ENCODE results near the gene CYP2B6. TPM values are rescaled to one million over a fixed set of nuclear protein-coding genes. Genes with fewer than 3 reads are reported as not detected.
"Not testable (repeated sequence)": the region's sequence is repeated elsewhere in the genome, so short reads cannot be mapped to it uniquely, and the experiment has no call there.

CYP2B6 gene
- polyA plus RNA-seq, 3 donors = not detected

DNA sequence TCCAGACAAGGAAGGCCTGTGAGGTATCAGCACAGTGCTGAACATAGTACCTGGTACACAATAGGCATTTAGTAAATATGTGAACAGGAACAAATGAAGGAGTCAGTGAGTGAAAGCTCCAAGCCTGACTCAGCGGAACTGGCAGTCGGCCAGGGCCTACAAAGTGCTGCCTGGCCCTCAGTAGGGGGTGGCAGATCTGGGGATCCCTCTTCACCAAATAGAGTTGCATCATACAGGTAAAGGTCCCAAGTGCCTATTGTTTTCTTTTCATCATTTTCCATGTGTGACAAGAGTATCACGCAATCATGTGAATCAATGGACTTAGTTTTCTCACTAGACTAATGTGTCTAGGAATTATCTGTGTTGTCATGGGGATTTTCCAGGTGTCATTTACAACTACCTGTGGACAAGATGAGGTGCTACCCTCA lies 9.2 kb downstream of the CYP2B6 start:
- Mint-ChIP-seq H3K27ac (no peak overlapping the region), H3K27me3 (ENCODE audit: low read depth in 3 of 3) (peaks cover 2 to 18% (median 11%) of the 10 kb centered on the region in 3 donors), H3K9me3 (peaks cover 0 to 7% (median 2%) of the 10 kb centered on the region in 7 donors), H3K4me1 (no peaks in the 10 kb centered on the region), H3K36me3 (no peaks in the 10 kb centered on the region), H3K4me3 (no peak overlapping the region)
- no peaks in the 10 kb centered on the region for H3K79me2 ChIP-seq (ENCODE audit: insufficient read depth, low read length)
- intact Hi-C loops (cut with micrococcal nuclease) = no loop called here
- H3K27ac ChIP-seq (ENCODE audit: low read depth in 1 of 2, low read length in 2 of 2) = no peak overlapping the region
- no peaks in the 10 kb centered on the region for H3K27me3 ChIP-seq (ENCODE audit: control insufficient read depth in 2 of 2, insufficient read depth in 2 of 2, low read length in 2 of 2)
- H3K4me3 ChIP-seq (replicated peaks in 1 of 3; ENCODE audit: low read depth in 2 of 3, low read length in 3 of 3) = no peak overlapping the region
- no peaks in the 10 kb centered on the region for H3K9me3 ChIP-seq (replicated peaks in 1 of 2; ENCODE audit: control insufficient read depth in 1 of 2, insufficient read depth in 1 of 2, low read length in 2 of 2)
- H3K9ac ChIP-seq (ENCODE audit: insufficient read depth, low read length, poor library complexity, severe bottlenecking) = no peak overlapping the region
- H3K36me3 ChIP-seq (replicated peaks in 1 of 2; ENCODE audit: control insufficient read depth in 1 of 2, insufficient read depth in 2 of 2, low read length in 2 of 2) = no peaks in the 10 kb centered on the region
- no peaks in the 10 kb centered on the region for H4K20me1 ChIP-seq (ENCODE audit: insufficient read depth, low read length)
- WGBS (ENCODE audit: insufficient coverage) = no CpG with 5 or more reads among the region's 3 CpGs
- no peak for DNase-seq
- no peaks in the 10 kb centered on the region for H3K4me1 ChIP-seq (ENCODE audit: control insufficient read depth in 1 of 2, insufficient read depth in 2 of 2, low read length in 2 of 2)
- H3K4me2 ChIP-seq (replicated peaks; ENCODE audit: extremely low read depth, low read length, poor library complexity, severe bottlenecking) = no peak overlapping the region
- TF ChIP-seq, protein P1, sequence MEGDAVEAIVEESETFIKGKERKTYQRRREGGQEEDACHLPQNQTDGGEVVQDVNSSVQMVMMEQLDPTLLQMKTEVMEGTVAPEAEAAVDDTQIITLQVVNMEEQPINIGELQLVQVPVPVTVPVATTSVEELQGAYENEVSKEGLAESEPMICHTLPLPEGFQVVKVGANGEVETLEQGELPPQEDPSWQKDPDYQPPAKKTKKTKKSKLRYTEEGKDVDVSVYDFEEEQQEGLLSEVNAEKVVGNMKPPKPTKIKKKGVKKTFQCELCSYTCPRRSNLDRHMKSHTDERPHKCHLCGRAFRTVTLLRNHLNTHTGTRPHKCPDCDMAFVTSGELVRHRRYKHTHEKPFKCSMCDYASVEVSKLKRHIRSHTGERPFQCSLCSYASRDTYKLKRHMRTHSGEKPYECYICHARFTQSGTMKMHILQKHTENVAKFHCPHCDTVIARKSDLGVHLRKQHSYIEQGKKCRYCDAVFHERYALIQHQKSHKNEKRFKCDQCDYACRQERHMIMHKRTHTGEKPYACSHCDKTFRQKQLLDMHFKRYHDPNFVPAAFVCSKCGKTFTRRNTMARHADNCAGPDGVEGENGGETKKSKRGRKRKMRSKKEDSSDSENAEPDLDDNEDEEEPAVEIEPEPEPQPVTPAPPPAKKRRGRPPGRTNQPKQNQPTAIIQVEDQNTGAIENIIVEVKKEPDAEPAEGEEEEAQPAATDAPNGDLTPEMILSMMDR (IDR thresholded peaks at IDR 0.05) = no peak
- no peak overlapping the region for H2AFZ ChIP-seq (ENCODE audit: insufficient read depth, low read depth, low read length, poor library complexity, severe bottlenecking)

DNA sequence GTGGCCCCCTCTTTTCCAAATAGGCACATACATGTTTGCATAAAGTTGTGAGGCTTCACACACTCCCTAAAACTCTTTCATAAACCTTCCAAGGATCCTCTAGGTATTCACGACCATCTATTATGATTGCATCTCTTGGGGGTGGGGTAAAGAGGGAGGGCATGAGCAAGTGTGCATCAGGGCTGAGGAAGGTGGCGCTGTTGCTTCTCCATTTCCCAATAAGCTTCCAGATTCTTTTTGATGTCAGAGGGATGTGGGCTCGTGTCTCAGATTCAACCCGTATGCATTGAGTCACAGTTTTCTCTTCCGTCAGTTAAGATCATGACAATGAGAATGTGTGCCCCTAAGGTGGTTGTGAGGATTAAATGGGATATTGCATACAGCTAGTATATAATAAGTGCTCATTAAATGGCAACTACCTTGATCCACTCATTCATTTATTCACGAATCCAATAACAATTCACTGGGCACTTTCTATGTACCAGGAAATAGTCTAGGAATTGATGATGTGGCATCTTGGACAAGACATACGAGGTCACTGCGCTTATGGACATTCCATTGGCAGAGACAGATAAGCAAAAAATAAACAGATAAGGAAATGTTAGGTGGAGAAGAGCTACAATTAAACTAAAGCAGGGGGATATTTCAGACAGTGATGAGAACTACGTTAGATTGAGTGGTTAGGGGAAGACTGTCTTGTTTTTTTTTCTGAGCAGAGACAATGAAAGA lies 10.3 kb downstream of the CYP2B6 start:
- Mint-ChIP-seq H3K36me3 (no peaks in the 10 kb centered on the region), H3K4me3 (peak overlapping the region in 1 of 2 donors; percentile 5), H3K27me3 (ENCODE audit: low read depth in 3 of 3) (peaks cover 5 to 17% (median 11%) of the 10 kb centered on the region in 3 donors), H3K9me3 (peaks cover 0 to 7% (median 2%) of the 10 kb centered on the region in 7 donors), H3K27ac (peak overlapping the region in 1 of 7 donors; percentile 26), H3K4me1 (no peaks in the 10 kb centered on the region)
- H2AFZ ChIP-seq (ENCODE audit: insufficient read depth, low read depth, low read length, poor library complexity, severe bottlenecking) = no peak overlapping the region
- no peaks in the 10 kb centered on the region for H3K36me3 ChIP-seq (replicated peaks in 1 of 2; ENCODE audit: control insufficient read depth in 1 of 2, insufficient read depth in 2 of 2, low read length in 2 of 2)
- intact Hi-C loops (cut with micrococcal nuclease) = no loop called here
- H3K9ac ChIP-seq (ENCODE audit: insufficient read depth, low read length, poor library complexity, severe bottlenecking) = no peak overlapping the region
- no peaks in the 10 kb centered on the region for H3K79me2 ChIP-seq (ENCODE audit: insufficient read depth, low read length)
- TF ChIP-seq, protein P1 (IDR thresholded peaks at IDR 0.05) = no peak
- H3K4me1 ChIP-seq (ENCODE audit: control insufficient read depth in 1 of 2, insufficient read depth in 2 of 2, low read length in 2 of 2) = no peaks in the 10 kb centered on the region
- H3K27me3 ChIP-seq (ENCODE audit: control insufficient read depth in 2 of 2, insufficient read depth in 2 of 2, low read length in 2 of 2) = no peaks in the 10 kb centered on the region
- H4K20me1 ChIP-seq (ENCODE audit: insufficient read depth, low read length) = no peaks in the 10 kb centered on the region
- 93% methylated on average over 3 of the region's 9 CpGs for WGBS (ENCODE audit: insufficient coverage)
- H3K4me2 ChIP-seq (replicated peaks; ENCODE audit: extremely low read depth, low read length, poor library complexity, severe bottlenecking) = no peak overlapping the region
- H3K9me3 ChIP-seq (replicated peaks in 1 of 2; ENCODE audit: control insufficient read depth in 1 of 2, insufficient read depth in 1 of 2, low read length in 2 of 2) = no peaks in the 10 kb centered on the region
- H3K27ac ChIP-seq (ENCODE audit: low read depth in 1 of 2, low read length in 2 of 2) = no peak overlapping the region
- no peak for DNase-seq
- H3K4me3 ChIP-seq (replicated peaks in 1 of 3; ENCODE audit: low read depth in 2 of 3, low read length in 3 of 3) = no peak overlapping the region

DNA sequence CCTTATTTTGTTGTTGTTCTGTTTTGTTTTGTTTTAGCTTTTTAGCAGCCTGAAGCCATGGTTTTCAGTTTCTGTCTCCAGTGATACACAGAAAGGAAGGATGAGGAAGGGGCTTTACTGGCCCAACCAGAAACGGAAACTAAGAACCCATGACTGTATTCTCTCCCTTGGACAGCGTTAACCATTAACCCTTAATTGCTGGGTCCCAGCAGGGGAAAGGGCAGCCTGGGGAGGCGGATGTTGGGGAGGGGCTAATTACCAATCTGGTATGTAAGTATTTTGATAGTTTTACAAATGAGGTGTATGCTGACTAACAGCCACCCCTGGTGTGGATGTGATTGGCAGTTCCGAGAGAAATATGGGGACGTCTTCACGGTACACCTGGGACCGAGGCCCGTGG lies 12.6 kb downstream of the CYP2B6 start:
- H3K27me3 ChIP-seq (ENCODE audit: control insufficient read depth in 2 of 2, insufficient read depth in 2 of 2, low read length in 2 of 2); H3K4me1 Mint-ChIP-seq; H4K20me1 ChIP-seq (ENCODE audit: insufficient read depth, low read length); H3K36me3 Mint-ChIP-seq; H3K79me2 ChIP-seq (ENCODE audit: insufficient read depth, low read length); H3K4me2 ChIP-seq (replicated peaks; ENCODE audit: extremely low read depth, low read length, poor library complexity, severe bottlenecking); H3K4me3 Mint-ChIP-seq; H3K4me1 ChIP-seq (ENCODE audit: control insufficient read depth in 1 of 2, insufficient read depth in 2 of 2, low read length in 2 of 2); H3K27ac Mint-ChIP-seq; H3K9ac ChIP-seq (ENCODE audit: insufficient read depth, low read length, poor library complexity, severe bottlenecking); H3K4me3 ChIP-seq (replicated peaks in 1 of 3; ENCODE audit: low read depth in 2 of 3, low read length in 3 of 3); intact Hi-C loops (cut with micrococcal nuclease); H3K27ac ChIP-seq (ENCODE audit: low read depth in 1 of 2, low read length in 2 of 2); H3K36me3 ChIP-seq (replicated peaks in 1 of 2; ENCODE audit: control insufficient read depth in 1 of 2, insufficient read depth in 2 of 2, low read length in 2 of 2); DNase-seq; H2AFZ ChIP-seq (ENCODE audit: insufficient read depth, low read depth, low read length, poor library complexity, severe bottlenecking); H3K9me3 ChIP-seq (replicated peaks in 1 of 2; ENCODE audit: control insufficient read depth in 1 of 2, insufficient read depth in 1 of 2, low read length in 2 of 2); H3K9me3 Mint-ChIP-seq: not testable (repeated sequence)
- peaks cover 6 to 18% (median 8%) of the 10 kb centered on the region in 3 donors for H3K27me3 Mint-ChIP-seq (ENCODE audit: low read depth in 3 of 3)
- WGBS (ENCODE audit: insufficient coverage) = 90% methylated on average over 3 of the region's 8 CpGs
